Astrocyte of the spinal cord (primary cell): ENCODE results near the gene ACTG1.

Source experiments
- DNase-seq: peaks from one replicate; pipeline ENCODE4 v3.0.0; 2011; ENCODE audit warnings: low read depth, low spot score
- H3K4me3 ChIP-seq: 2 replicates; pipeline ENCODE4 v1.5.1; 2011; ENCODE audit warnings: low read depth, mild to moderate bottlenecking, low read length, moderate library complexity
- in situ Hi-C: cut with HindIII; loops from 2 replicates; pipeline ENCODE4 v1.10.0; 2017; ENCODE audit warnings: low sequenced_read_pairs
- TF ChIP-seq, protein P1 (sequence below): IDR thresholded peaks from 2 replicates; pipeline ENCODE4 v1.5.1; 2012; ENCODE audit warnings: low read depth, mild to moderate bottlenecking, low read length, inconsistent platforms

Gene ACTG1

DNA sequence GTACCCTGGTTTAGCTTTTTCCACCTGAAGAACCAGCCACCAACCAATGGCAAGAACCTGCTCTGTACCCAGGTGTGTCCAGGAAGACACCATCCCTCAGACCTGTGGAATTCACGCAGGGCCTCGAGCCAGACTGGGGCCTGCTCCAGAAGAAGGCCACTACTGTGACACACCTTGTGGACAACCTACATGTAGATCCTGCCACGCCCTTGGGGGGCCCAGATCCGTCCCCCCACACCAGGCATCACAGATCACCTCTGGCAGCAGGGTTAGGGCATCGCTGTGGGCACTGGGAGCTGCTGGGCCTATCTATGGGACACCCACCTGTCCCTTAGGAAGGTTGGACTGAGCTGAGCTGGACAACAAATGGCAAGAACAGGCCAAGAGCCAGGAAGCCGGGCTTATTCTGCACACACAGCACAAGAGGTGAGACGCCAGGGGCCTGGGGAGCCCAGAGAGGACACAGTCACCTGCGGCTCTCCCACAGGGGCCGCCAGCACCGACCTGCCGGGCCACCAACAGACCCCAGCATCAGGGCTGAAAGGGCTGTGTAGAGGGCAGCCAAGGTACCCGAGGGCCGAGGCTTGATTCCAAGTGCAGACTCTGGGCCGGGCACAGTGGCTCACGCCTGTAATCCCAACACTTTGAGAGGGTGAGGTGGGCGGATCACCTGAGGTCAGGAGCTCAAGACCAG lies 31.8 kb upstream of the ACTG1 start:
- H3K4me3 ChIP-seq, result no peak overlapping the region
- in situ Hi-C loops, result no loop called here
- TF ChIP-seq, protein P1, sequence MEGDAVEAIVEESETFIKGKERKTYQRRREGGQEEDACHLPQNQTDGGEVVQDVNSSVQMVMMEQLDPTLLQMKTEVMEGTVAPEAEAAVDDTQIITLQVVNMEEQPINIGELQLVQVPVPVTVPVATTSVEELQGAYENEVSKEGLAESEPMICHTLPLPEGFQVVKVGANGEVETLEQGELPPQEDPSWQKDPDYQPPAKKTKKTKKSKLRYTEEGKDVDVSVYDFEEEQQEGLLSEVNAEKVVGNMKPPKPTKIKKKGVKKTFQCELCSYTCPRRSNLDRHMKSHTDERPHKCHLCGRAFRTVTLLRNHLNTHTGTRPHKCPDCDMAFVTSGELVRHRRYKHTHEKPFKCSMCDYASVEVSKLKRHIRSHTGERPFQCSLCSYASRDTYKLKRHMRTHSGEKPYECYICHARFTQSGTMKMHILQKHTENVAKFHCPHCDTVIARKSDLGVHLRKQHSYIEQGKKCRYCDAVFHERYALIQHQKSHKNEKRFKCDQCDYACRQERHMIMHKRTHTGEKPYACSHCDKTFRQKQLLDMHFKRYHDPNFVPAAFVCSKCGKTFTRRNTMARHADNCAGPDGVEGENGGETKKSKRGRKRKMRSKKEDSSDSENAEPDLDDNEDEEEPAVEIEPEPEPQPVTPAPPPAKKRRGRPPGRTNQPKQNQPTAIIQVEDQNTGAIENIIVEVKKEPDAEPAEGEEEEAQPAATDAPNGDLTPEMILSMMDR, result no peak
- no peak for DNase-seq

DNA sequence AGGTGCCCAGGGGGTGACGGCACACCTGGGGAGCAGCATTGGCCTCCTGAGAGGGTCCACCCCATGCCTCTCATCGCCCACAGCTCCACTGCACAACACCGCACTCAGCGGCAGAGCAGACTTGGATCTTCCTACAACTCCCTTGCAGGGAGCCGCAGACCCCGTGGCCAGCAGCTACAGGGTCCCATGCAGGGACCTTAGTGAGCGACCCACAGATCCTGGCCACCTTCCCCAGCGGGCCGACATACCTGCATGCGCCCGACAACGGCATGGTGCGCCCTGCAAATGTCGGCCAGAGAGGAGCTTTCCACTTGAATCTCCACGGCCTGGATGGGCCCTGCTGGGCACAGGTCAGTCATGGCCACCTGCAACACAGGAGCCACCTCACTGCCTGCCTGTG lies 31.2 kb upstream of the ACTG1 start:
- in situ Hi-C loops, result no loop called here
- TF ChIP-seq, protein P1, result no peak
- H3K4me3 ChIP-seq, result no peak overlapping the region
- no peak for DNase-seq

GRCh38 chr17:81543339-81543675 lies 30.7 kb upstream of the ACTG1 start:
- DNase-seq, result no peak
- TF ChIP-seq, protein P1, result no peak
- in situ Hi-C loops, result no loop called here
- H3K4me3 ChIP-seq, result no peak overlapping the region

DNA sequence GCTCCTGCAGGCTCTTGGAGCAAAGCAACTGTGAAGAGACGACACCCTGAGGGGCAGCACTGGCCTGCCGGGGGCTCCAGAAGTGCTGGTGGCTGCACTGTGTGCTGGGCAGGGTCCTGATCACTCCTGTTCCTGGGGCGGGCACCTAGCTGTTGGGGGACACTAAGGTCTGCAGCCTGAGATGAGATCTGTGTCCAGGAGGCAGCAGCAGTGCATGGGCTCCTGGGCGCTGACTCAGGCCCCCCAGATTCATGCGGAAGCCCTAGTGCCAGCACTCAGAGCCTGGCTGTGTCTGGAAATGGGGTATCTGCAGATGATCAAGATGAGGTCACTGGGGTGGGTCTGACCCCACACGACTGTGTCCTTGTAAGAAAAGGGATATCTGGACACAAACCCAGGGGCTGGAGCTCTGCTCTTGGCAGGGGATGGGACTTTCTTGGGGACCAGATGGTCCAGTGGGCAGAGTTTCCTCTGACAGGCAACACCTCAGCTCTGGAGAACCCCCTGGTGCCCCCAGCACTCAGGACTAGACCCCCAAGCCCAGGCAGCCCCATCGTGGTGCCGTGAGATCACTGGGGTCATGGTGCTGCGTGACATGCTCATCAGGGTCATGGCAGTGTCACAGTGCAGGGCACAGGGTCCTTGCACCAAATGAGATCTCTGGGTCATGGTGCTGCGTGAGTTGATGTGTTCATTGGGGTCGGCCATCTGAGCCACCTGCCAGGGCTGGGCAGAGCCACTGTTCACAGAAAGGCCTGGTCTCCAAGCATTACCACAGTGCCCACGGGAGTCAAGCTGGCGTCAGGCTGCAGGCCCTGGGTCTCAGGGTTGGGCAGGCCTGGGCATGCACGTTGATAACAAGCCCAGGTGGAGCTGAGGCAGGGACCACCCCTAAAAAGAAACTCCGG lies 30.1 kb upstream of the ACTG1 start:
- TF ChIP-seq, protein P1, result no peak
- DNase-seq, result no peak
- no peak overlapping the region for H3K4me3 ChIP-seq
- in situ Hi-C loops, result no loop called here

- in situ Hi-C loops, result no loop called here
- TF ChIP-seq, protein P1, result no peak
- no peak for DNase-seq
- no peak overlapping the region for H3K4me3 ChIP-seq
These were observed 28.5 kb upstream of the ACTG1 start for GRCh38 chr17:81541123-81541522.

DNA sequence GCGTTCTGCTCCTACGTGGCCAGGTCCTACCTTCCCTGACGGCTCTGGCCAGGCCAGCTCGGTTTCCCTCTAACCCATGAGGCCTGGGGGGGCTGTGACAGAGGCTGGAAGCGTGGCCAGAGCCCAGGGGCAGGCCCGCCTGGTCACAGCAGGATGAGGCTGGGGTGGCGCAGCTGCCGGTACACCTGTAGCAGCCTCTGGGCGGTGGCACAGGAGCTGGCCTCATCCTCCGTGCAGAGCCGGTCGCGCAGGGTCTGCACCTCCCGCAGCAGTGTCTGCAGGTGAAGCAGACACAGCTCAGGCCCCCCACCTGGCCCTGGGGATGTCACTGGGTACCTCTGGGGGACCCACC lies 28.1 kb upstream of the ACTG1 start:
- DNase-seq, result no peak
- TF ChIP-seq, protein P1, result no peak
- no peak overlapping the region for H3K4me3 ChIP-seq
- in situ Hi-C loops, result no loop called here
